GM13977 (cell line): Measurements from ENCODE around the gene SKI.
"Not testable (repeated sequence)": the region's sequence is repeated elsewhere in the genome, so short reads cannot be mapped to it uniquely, and the experiment has no call there.

ENCODE experiments used
- DNase-seq: peaks from one replicate; pipeline ENCODE4 v3.0.0; 2012; ENCODE audit warnings: low spot score
- in situ Hi-C: fragments of 300-500 bp; cut with MboI; formaldehyde crosslinking; loops from one replicate; pipeline ENCODE4 v1.12.0; 2022; ENCODE audit warnings: low sequenced_read_pairs, low pct_unique_long_range_greater_than_20kb, mixed read lengths, inconsistent platforms; ENCODE audit not compliant: unreplicated experiment
- TF ChIP-seq, protein P1 (sequence below): IDR thresholded peaks from 2 replicates; pipeline ENCODE4 v1.5.1; 2012; ENCODE audit warnings: mild to moderate bottlenecking, control low read depth; ENCODE audit not compliant: insufficient read depth; ENCODE audit errors: extremely low read depth, missing control alignments

SKI gene

DNA sequence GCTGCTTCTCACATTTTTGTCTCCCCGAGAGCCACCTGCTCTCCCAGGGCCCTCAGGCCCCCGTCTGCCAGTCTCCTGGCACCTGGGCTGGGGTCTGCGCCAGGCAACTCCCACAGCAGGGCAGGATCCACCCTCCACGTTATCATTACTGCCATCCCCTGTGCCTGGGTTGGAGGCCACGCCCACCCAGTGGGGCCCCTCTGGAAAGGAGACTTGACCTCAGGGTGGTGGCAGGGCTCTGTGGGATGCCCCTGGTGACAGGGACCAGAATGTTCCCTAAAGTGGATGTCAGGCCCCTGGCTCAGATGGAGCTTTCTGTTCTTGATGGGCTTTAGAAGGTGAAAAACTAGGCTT lies 66.6 kb downstream of the SKI start:
- TF ChIP-seq, protein P1, sequence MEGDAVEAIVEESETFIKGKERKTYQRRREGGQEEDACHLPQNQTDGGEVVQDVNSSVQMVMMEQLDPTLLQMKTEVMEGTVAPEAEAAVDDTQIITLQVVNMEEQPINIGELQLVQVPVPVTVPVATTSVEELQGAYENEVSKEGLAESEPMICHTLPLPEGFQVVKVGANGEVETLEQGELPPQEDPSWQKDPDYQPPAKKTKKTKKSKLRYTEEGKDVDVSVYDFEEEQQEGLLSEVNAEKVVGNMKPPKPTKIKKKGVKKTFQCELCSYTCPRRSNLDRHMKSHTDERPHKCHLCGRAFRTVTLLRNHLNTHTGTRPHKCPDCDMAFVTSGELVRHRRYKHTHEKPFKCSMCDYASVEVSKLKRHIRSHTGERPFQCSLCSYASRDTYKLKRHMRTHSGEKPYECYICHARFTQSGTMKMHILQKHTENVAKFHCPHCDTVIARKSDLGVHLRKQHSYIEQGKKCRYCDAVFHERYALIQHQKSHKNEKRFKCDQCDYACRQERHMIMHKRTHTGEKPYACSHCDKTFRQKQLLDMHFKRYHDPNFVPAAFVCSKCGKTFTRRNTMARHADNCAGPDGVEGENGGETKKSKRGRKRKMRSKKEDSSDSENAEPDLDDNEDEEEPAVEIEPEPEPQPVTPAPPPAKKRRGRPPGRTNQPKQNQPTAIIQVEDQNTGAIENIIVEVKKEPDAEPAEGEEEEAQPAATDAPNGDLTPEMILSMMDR, result no peak
- no peak for DNase-seq
- in situ Hi-C loops, result no loop called here

DNA sequence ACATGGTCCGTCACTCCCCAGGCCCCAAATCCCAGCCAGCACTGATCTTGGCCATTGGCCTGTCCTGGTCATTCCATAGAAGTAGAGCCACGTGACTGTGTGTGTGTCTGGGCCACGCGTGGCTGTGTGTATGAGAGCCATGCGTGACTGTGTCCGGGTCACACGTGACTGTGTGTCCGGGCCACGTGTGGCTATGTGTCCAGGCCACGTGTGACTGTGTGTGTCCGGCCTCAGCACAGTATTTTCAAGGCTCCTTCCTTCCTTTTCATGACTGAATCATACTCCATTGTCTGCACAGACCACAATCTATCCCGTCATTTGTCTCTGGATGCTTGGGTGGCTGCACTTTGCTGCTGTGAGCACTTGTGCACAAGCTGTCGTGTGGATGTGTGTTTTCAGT lies 67.4 kb downstream of the SKI start:
- no peak for DNase-seq
- in situ Hi-C loops, result no loop called here
- TF ChIP-seq, protein P1, result no peak

DNA sequence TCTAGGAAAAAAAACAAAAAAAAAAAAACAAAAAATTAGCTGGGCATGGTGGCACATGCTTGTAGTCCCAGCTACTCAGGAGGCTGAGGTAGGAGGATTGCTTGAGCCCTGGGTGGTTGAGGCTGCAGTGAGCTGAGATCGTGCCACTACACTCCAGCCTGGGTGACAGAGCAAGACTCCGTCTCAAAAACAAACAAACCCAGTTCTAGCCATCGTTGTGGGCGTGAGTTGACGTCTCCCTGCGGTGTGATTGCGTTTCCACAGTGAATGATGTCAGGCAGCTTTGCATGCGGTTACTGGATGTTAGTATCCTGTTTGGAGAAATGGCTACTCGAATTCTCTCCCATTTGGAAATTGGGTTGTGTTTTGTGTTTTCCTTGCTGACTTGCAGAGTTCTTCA lies 68.1 kb downstream of the SKI start:
- in situ Hi-C loops, DNase-seq: not testable (repeated sequence)

DNA sequence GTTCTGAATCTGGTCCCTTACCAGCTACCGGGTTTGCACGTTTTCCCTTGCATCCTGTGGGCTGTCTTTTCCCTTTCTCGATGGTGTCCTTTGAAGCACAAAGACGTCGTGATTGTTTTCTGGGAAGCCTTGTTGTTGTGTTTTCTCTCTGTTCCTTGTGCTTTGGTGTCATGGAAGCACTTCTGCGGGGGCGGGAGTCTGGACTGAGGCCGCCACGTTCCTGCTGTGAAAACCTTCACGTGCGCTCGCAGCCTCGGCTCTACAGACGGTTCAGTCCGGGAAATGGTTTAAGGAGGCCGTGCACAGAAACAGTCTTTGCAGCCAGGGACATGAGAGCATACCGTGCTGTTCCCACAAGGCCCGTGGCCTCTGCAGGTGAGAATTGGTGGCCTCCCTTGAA lies 68.5 kb downstream of the SKI start:
- in situ Hi-C loops, result no loop called here
- DNase-seq, result no peak
- TF ChIP-seq, protein P1, result no peak

DNA sequence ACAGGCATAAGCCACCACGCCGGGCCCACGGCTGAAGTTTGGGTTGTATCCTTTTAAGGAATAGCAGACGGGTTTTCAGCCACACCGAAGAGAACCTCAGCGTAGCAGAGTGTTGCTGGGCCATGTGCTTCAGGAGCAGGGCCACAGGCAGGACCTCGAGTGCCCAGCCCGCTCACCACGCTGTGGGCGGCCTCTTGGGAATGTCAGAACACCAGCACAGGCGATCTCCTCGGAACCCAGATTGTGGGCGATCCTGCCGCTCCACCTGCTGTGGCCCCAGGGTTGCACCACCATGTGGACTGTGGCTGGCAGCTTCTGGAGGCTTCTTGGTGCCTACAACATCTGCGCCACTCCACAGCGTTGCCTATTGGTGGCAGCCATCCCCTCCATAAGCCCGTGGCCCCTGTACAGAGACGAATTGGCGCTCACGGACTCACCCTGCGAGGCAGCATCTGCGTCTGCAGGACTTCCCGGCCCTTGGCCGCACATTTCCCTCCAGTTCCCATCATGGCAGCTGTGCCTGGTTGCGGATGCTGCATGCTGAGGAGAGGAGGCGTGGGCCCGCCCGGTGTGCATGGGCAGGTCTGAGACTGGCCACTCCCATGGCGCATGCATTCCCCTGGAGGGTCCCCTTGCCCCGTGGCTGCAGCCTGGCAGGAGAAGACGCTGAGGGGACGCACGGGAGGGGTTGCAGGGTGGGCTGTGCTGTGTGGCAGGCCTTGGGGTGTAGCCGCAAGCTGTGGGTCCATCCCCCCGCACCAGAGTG lies 69.3 kb downstream of the SKI start:
- in situ Hi-C loops, result no loop called here
- no peak for DNase-seq
- TF ChIP-seq, protein P1, result no peak

DNA sequence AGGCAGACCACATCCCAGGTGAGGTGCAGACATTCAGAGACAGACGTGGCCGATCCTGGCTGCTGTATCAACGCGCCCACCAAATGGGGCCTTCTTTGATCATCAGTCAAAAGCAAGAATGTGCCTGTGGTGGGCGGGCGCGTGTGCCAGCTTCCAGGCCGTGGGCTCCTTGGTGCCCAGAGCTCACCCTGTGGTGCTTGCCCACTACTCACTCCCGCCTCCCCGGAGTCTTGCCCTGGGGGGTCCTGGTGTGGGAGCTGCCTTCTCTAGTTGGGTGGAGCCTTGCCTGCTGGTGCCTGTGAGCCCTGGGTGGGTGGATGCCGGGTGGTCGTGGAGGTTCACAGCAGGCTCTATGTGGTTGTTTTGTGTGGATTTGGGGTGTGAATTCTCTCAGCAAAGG lies 70.6 kb downstream of the SKI start:
- in situ Hi-C loops, result no loop called here
- no peak for DNase-seq
- TF ChIP-seq, protein P1, result no peak

DNA sequence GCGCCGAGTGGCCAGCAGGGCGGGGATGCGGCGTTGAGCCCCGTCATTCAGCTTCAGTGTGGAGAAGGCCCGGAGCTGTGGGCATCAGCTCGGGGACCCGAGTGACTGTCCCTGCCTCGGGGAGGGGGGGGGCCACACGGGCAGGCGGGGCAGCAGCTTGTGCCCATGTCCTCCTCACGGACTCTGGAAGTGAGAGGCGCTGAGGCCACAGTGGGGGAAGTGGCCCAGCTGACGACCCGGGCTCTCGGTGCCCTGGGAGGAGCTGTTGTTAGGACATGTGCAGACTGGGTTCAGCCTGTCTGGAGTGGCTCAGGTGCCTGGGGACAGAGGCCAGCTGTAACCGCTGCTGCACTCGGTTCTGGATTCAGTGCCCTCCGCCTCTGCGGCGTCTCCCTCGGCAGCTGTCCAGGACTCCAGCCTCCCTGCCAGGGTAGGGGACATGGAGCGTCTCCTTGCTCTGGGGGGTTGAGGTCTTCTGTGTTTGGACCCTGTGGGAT lies 71.1 kb downstream of the SKI start:
- DNase-seq, result no peak
- TF ChIP-seq, protein P1, result no peak
- in situ Hi-C loops, result no loop called here
